HEK293 (cell line): ENCODE measurements around the gene TCERG1.

Experiments used
- MYNN ChIP-seq: fragments of 450-650 bp; formaldehyde crosslinking; IDR thresholded peaks from 2 replicates; pipeline ENCODE4 v1.5.1; 2016; ENCODE audit warnings: missing biosample characterization, missing genetic modification characterization, borderline replicate concordance
- YY2 ChIP-seq: fragments of 450-650 bp; formaldehyde crosslinking; IDR thresholded peaks from 2 replicates; pipeline ENCODE4 v1.5.1; 2016; ENCODE audit warnings: missing biosample characterization, missing genetic modification characterization
- ZBTB20 ChIP-seq: fragments of 450-650 bp; formaldehyde crosslinking; IDR thresholded peaks from 2 replicates; pipeline ENCODE4 v1.5.1; 2016; ENCODE audit warnings: missing biosample characterization, missing genetic modification characterization
- ZBTB7A ChIP-seq: fragments of 450-650 bp; formaldehyde crosslinking; IDR thresholded peaks from 2 replicates; pipeline ENCODE4 v1.5.1; 2016; ENCODE audit warnings: low read depth, missing biosample characterization, missing genetic modification characterization
- ZNF157 ChIP-seq: fragments of 450-650 bp; formaldehyde crosslinking; IDR thresholded peaks from 2 replicates; pipeline ENCODE4 v1.5.1; 2016; ENCODE audit warnings: missing biosample characterization, missing genetic modification characterization
- ZNF311 ChIP-seq: fragments of 450-650 bp; formaldehyde crosslinking; IDR thresholded peaks from 2 replicates; pipeline ENCODE4 v1.5.1; 2017; ENCODE audit warnings: missing biosample characterization, missing genetic modification characterization, borderline replicate concordance
- ZNF501 ChIP-seq: fragments of 450-650 bp; formaldehyde crosslinking; IDR thresholded peaks from 2 replicates; pipeline ENCODE4 v1.5.1; 2016; ENCODE audit warnings: missing biosample characterization, missing genetic modification characterization
- ZNF544 ChIP-seq: fragments of 450-650 bp; formaldehyde crosslinking; IDR thresholded peaks from 2 replicates; pipeline ENCODE4 v1.5.0; 2017; ENCODE audit warnings: missing biosample characterization, missing genetic modification characterization
- ZNF600 ChIP-seq: fragments of 450-650 bp; formaldehyde crosslinking; IDR thresholded peaks from 2 replicates; pipeline ENCODE4 v1.5.1; 2016; ENCODE audit warnings: missing biosample characterization, missing genetic modification characterization
- ZNF629 ChIP-seq: fragments of 450-650 bp; formaldehyde crosslinking; IDR thresholded peaks from 2 replicates; pipeline ENCODE4 v1.5.1; 2017; ENCODE audit warnings: missing biosample characterization, missing genetic modification characterization
- ZXDB ChIP-seq: fragments of 450-650 bp; formaldehyde crosslinking; IDR thresholded peaks from 2 replicates; pipeline ENCODE4 v1.5.1; 2016; ENCODE audit warnings: missing biosample characterization, missing genetic modification characterization
- TF ChIP-seq, protein P1 (sequence below): fragments of 450-650 bp; formaldehyde crosslinking; IDR thresholded peaks from 2 replicates; pipeline ENCODE4 v1.5.1; 2016; ENCODE audit warnings: missing biosample characterization, missing genetic modification characterization
- TF ChIP-seq, protein P2 (sequence below): fragments of 450-650 bp; formaldehyde crosslinking; IDR thresholded peaks from 2 replicates; pipeline ENCODE4 v1.5.1; 2016; ENCODE audit warnings: missing biosample characterization, missing genetic modification characterization
- TF ChIP-seq, protein P3 (sequence below): fragments of 450-650 bp; formaldehyde crosslinking; IDR thresholded peaks from 2 replicates; pipeline ENCODE4 v1.5.1; 2016; ENCODE audit warnings: missing biosample characterization, missing genetic modification characterization

DNA sequence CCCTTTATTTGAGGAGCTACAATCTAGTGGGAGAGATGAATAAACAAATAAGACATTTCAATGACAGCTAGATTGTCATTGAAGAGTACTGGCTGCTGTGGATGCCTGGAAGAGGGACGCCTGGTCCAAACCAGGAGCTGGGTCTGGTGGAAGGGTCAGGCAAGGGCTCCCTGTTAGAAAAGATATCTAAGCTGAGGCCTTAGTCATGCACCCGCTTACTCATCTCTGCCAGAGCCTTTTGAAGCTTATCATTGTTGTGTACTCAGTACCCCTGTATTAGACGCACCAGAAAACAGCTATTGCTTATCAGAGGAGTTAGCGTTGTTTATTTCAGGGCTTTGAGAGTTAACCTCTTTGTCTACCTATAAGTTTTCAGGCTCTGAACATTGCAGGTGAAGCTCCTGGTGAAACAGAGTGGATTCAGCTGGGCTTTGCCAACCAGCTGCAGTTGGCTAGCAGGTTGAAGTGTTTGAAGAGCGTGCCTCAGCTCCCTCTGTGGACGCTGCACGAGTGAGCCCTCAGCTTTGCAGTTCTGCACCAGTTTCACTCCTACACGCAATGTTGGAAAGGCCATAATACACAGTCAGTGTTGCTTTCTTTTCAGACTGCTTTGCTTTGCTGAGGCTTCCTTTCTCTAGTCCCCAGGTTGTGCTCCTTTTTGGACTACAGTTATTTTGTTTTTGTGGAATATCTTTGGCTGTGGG lies 74.4 kb downstream of the TCERG1 start:
- TF ChIP-seq, protein P1, sequence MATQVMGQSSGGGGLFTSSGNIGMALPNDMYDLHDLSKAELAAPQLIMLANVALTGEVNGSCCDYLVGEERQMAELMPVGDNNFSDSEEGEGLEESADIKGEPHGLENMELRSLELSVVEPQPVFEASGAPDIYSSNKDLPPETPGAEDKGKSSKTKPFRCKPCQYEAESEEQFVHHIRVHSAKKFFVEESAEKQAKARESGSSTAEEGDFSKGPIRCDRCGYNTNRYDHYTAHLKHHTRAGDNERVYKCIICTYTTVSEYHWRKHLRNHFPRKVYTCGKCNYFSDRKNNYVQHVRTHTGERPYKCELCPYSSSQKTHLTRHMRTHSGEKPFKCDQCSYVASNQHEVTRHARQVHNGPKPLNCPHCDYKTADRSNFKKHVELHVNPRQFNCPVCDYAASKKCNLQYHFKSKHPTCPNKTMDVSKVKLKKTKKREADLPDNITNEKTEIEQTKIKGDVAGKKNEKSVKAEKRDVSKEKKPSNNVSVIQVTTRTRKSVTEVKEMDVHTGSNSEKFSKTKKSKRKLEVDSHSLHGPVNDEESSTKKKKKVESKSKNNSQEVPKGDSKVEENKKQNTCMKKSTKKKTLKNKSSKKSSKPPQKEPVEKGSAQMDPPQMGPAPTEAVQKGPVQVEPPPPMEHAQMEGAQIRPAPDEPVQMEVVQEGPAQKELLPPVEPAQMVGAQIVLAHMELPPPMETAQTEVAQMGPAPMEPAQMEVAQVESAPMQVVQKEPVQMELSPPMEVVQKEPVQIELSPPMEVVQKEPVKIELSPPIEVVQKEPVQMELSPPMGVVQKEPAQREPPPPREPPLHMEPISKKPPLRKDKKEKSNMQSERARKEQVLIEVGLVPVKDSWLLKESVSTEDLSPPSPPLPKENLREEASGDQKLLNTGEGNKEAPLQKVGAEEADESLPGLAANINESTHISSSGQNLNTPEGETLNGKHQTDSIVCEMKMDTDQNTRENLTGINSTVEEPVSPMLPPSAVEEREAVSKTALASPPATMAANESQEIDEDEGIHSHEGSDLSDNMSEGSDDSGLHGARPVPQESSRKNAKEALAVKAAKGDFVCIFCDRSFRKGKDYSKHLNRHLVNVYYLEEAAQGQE (tag by site-specific recombination) = no peak
- TF ChIP-seq ZNF544 (no peak), MYNN (tag by site-specific recombination) (no peak), ZBTB7A (no peak), ZBTB20 (no peak), ZXDB (tag by site-specific recombination) (no peak), ZNF629 (tag by site-specific recombination) (no peak), ZNF311 (tag by site-specific recombination) (no peak), ZNF157 (tag by site-specific recombination) (no peak), ZNF600 (tag by site-specific recombination) (no peak), YY2 (tag by site-specific recombination) (no peak), ZNF501 (tag by site-specific recombination) (no peak)
- TF ChIP-seq, protein P2, sequence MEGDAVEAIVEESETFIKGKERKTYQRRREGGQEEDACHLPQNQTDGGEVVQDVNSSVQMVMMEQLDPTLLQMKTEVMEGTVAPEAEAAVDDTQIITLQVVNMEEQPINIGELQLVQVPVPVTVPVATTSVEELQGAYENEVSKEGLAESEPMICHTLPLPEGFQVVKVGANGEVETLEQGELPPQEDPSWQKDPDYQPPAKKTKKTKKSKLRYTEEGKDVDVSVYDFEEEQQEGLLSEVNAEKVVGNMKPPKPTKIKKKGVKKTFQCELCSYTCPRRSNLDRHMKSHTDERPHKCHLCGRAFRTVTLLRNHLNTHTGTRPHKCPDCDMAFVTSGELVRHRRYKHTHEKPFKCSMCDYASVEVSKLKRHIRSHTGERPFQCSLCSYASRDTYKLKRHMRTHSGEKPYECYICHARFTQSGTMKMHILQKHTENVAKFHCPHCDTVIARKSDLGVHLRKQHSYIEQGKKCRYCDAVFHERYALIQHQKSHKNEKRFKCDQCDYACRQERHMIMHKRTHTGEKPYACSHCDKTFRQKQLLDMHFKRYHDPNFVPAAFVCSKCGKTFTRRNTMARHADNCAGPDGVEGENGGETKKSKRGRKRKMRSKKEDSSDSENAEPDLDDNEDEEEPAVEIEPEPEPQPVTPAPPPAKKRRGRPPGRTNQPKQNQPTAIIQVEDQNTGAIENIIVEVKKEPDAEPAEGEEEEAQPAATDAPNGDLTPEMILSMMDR = no peak
- TF ChIP-seq, protein P3, sequence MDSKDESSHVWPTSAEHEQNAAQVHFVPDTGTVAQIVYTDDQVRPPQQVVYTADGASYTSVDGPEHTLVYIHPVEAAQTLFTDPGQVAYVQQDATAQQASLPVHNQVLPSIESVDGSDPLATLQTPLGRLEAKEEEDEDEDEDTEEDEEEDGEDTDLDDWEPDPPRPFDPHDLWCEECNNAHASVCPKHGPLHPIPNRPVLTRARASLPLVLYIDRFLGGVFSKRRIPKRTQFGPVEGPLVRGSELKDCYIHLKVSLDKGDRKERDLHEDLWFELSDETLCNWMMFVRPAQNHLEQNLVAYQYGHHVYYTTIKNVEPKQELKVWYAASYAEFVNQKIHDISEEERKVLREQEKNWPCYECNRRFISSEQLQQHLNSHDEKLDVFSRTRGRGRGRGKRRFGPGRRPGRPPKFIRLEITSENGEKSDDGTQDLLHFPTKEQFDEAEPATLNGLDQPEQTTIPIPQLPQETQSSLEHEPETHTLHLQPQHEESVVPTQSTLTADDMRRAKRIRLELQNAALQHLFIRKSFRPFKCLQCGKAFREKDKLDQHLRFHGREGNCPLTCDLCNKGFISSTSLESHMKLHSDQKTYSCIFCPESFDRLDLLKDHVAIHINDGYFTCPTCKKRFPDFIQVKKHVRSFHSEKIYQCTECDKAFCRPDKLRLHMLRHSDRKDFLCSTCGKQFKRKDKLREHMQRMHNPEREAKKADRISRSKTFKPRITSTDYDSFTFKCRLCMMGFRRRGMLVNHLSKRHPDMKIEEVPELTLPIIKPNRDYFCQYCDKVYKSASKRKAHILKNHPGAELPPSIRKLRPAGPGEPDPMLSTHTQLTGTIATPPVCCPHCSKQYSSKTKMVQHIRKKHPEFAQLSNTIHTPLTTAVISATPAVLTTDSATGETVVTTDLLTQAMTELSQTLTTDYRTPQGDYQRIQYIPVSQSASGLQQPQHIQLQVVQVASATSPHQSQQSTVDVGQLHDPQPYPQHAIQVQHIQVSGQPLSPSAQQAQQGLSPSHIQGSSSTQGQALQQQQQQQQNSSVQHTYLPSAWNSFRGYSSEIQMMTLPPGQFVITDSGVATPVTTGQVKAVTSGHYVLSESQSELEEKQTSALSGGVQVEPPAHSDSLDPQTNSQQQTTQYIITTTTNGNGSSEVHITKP = no peak
